HepG2 (cell line): ENCODE data around the gene NTRK2. TPM values are rescaled to one million over a fixed set of nuclear protein-coding genes. Genes with fewer than 3 reads are reported as not detected.

Experiments used
- ATAC-seq: fragments of 200-7000 bp; cut with Tn5 transposase; 3 replicates; pipeline ENCODE4 v1.9.1; 2020; ENCODE audit warnings: mild to moderate bottlenecking, moderate library complexity
- BruUV-seq: library from RNA; stranded (reverse); fragments of 400-500 nt; replicated peaks from 2 replicates; lab custom pipeline; 2021; lab: Mats Ljungman, UMichigan
- CTCF ChIA-PET: fragments of 300-600 bp; formaldehyde crosslinking; extraction: SDS; loops from one replicate; lab custom pipeline; 2021; ENCODE audit warnings: low total read pairs, inconsistent platforms, low intra/inter-chr PET ratio; lab: Yijun Ruan, JAX
- POLR2A ChIA-PET: fragments of 350-600 bp; sonication (Branson Sonifier 250); formaldehyde crosslinking; loops from one replicate; lab custom pipeline; 2020; ENCODE audit warnings: antibody characterized with exemption, inconsistent platforms; lab: Yijun Ruan, JAX
- DNase-seq: peaks from one replicate; pipeline ENCODE4 v3.0.0-alpha.2; 2015; ENCODE audit warnings: low spot score
- FAIRE-seq: peaks from 3 replicates; lab custom pipeline; 2011; peaks lifted over from hg19 to GRCh38; lab: Jason Lieb, UNC
- H2AFZ ChIP-seq: one replicate; pipeline ENCODE4 v1.6.1; 2011; ENCODE audit warnings: low read length, inconsistent platforms
- H3K27ac ChIP-seq: fragments of 300-600 bp; 3 replicates; pipeline ENCODE4 v1.8.0; 2011; ENCODE audit warnings: mixed run types, mild to moderate bottlenecking, mixed read lengths, low read length, inconsistent platforms; ENCODE audit not compliant: insufficient read depth; ENCODE audit errors: extremely low read length
- H3K27me3 ChIP-seq, 2 experiments: fragments of 200-600 bp in 1 of 2; 2 replicates in 1 of 2; 3 replicates in 1 of 2; pipeline versions ENCODE4 v1.6.0 to v1.8.0; 2011; ENCODE audit warnings: low read length in 2 of 2, mild to moderate bottlenecking in 2 of 2, moderate library complexity in 2 of 2, inconsistent platforms in 1 of 2; ENCODE audit not compliant: insufficient read depth in 2 of 2, control insufficient read depth in 1 of 2
- H3K36me3 ChIP-seq, 2 experiments: fragments of 200-600 bp in 1 of 2; replicated peaks in 1 of 2; 2 replicates in 1 of 2; 3 replicates in 1 of 2; pipeline versions ENCODE4 v1.5.1 to v1.8.0; 2011; ENCODE audit warnings: low read length in 2 of 2, inconsistent platforms in 1 of 2; ENCODE audit not compliant: insufficient read depth in 2 of 2, control insufficient read depth in 1 of 2
- H3K4me1 ChIP-seq: 2 replicates; pipeline ENCODE4 v1.5.1; 2012; ENCODE audit warnings: low read length, inconsistent platforms; ENCODE audit not compliant: insufficient read depth
- H3K4me2 ChIP-seq: 2 replicates; pipeline ENCODE4 v1.6.0; 2011; ENCODE audit warnings: low read depth, low read length, inconsistent platforms
- H3K4me3 ChIP-seq, 3 experiments: fragments of 200-600 bp in 1 of 3; sonication (generic), shearing (Covaris generic) in 1 of 3; replicated peaks in 1 of 3; 2 replicates each; pipeline ENCODE4 v1.5.1; 2011 to 2016; ENCODE audit warnings: low read length in 3 of 3, inconsistent platforms in 2 of 3, low read depth in 2 of 3, mild to moderate bottlenecking in 2 of 3, control low read depth in 1 of 3, mixed read lengths in 1 of 3; ENCODE audit not compliant: insufficient read depth in 1 of 3
- H3K79me2 ChIP-seq: one replicate; pipeline ENCODE4 v1.6.1; 2011; ENCODE audit warnings: low read length, inconsistent platforms; ENCODE audit not compliant: insufficient read depth
- H3K9ac ChIP-seq: 2 replicates; pipeline ENCODE4 v1.6.0; 2011; ENCODE audit warnings: mild to moderate bottlenecking, low read depth, low read length, inconsistent platforms; ENCODE audit not compliant: insufficient read depth
- H3K9me3 ChIP-seq: 2 replicates; pipeline ENCODE4 v1.5.1; 2012; ENCODE audit warnings: mild to moderate bottlenecking, low read length
- H4K20me1 ChIP-seq: 2 replicates; pipeline ENCODE4 v1.6.0; 2011; ENCODE audit warnings: inconsistent platforms, mild to moderate bottlenecking, low read length, moderate library complexity; ENCODE audit not compliant: insufficient read depth
- FOXP4 ChIP-seq: sonication (generic); formaldehyde crosslinking; IDR thresholded peaks from 2 replicates; pipeline ENCODE4 v1.4.0; 2020; ENCODE audit warnings: missing genetic modification reagents
- GFI1 ChIP-seq: sonication (generic); formaldehyde crosslinking; IDR thresholded peaks from 2 replicates; pipeline ENCODE4 v1.5.0; 2020; ENCODE audit warnings: missing genetic modification reagents, mild to moderate bottlenecking, borderline replicate concordance
- HOMEZ ChIP-seq: IDR thresholded peaks from 2 replicates; pipeline ENCODE4 v1.6.1; 2016; ENCODE audit warnings: low read depth
- KLF16 ChIP-seq, 2 experiments: sonication (generic) in 1 of 2; formaldehyde crosslinking in 1 of 2; IDR thresholded peaks; 2 replicates each; pipeline versions ENCODE4 v1.6.1 to v1.8.0; 2016 to 2023; ENCODE audit warnings: missing genetic modification reagents in 2 of 2, missing compliant biosample characterization in 1 of 2
- MAF1 ChIP-seq: sonication (generic); formaldehyde crosslinking; IDR thresholded peaks from 2 replicates; pipeline ENCODE4 v1.5.0; 2020; ENCODE audit warnings: missing genetic modification reagents, borderline replicate concordance
- U2AF2 ChIP-seq: fragments of 200-400 bp; formaldehyde crosslinking; IDR thresholded peaks from 2 replicates; pipeline ENCODE4 v1.6.1; 2017; ENCODE audit warnings: low read depth, mild to moderate bottlenecking, low read length
- ZBTB37 ChIP-seq: sonication (generic); formaldehyde crosslinking; IDR thresholded peaks from 2 replicates; pipeline ENCODE4 v1.4.0; 2020; ENCODE audit warnings: mild to moderate bottlenecking, missing genetic modification reagents
- ZFP37 ChIP-seq: sonication (generic); formaldehyde crosslinking; IDR thresholded peaks from 2 replicates; pipeline ENCODE4 v1.4.0; 2020; ENCODE audit warnings: missing genetic modification reagents, borderline replicate concordance
- ZFP90 ChIP-seq: sonication (generic); formaldehyde crosslinking; IDR thresholded peaks from 2 replicates; pipeline ENCODE4 v1.8.0; 2022; ENCODE audit warnings: missing genetic modification reagents, mild to moderate bottlenecking, inconsistent platforms, borderline replicate concordance
- ZMYM3 ChIP-seq: sonication (generic); formaldehyde crosslinking; IDR thresholded peaks from 2 replicates; pipeline ENCODE4 v1.5.1; 2020; ENCODE audit warnings: mild to moderate bottlenecking, missing genetic modification reagents
- ZNF230 ChIP-seq: sonication (generic); formaldehyde crosslinking; IDR thresholded peaks from 2 replicates; pipeline ENCODE4 v1.4.0; 2020; ENCODE audit warnings: mild to moderate bottlenecking, missing genetic modification reagents
- ZNF678 ChIP-seq: sonication (generic); formaldehyde crosslinking; IDR thresholded peaks from 2 replicates; pipeline ENCODE4 v1.4.0; 2020; ENCODE audit warnings: mild to moderate bottlenecking, missing genetic modification reagents
- ZNF761 ChIP-seq: sonication (generic); formaldehyde crosslinking; conservative IDR thresholded peaks from 2 replicates; pipeline ENCODE4 v1.4.0; 2020; ENCODE audit warnings: mild to moderate bottlenecking, missing genetic modification reagents
- ZNF772 ChIP-seq: sonication (generic); formaldehyde crosslinking; IDR thresholded peaks from 2 replicates; pipeline ENCODE4 v1.5.0; 2020; ENCODE audit warnings: mild to moderate bottlenecking, missing genetic modification reagents
- ZNF850 ChIP-seq: sonication (generic); formaldehyde crosslinking; conservative IDR thresholded peaks from 2 replicates; pipeline ENCODE4 v1.9.0; 2021; ENCODE audit warnings: mild to moderate bottlenecking, missing genetic modification reagents
- ZNF883 ChIP-seq: sonication (generic); formaldehyde crosslinking; IDR thresholded peaks from 2 replicates; pipeline ENCODE4 v1.5.1; 2020; ENCODE audit warnings: mild to moderate bottlenecking, missing genetic modification reagents; ENCODE audit errors: not compliant biosample characterization
- WGBS: methylation state at CpG from one replicate; pipeline ENCODE4 v1.1.6; 2017; ENCODE audit warnings: low lambda C conversion rate; 5-methylcytosine and 5-hydroxymethylcytosine counted together
- in situ Hi-C: cut with HindIII; loops from 2 replicates; pipeline ENCODE4 v1.10.0; 2017; ENCODE audit warnings: low pct_unique_long_range_greater_than_20kb; ENCODE audit not compliant: extremely low pct_ligation_motif_present
- intact Hi-C: fragments of 100-400 bp; cut with micrococcal nuclease; formaldehyde crosslinking; loops from one replicate; pipeline ENCODE4 v1.10.0; 2022; ENCODE audit not compliant: unreplicated experiment
- polyA plus RNA-seq, 8 experiments: library from polyadenylated mRNA; depleted of rRNA in 3 of 8; stranded (reverse) in 7 of 8; unstranded in 1 of 8; fragments of >200 nt; fragmentation: Illumina TruSeq in 4 of 8; extraction: Trizol in 4 of 8; gene quantifications; 2 replicates each; pipeline versions ENCODE4 v1.2.1 to v1.2.3, GENCODE V29; 2011 to 2016; ENCODE audit warnings: low read depth in 4 of 8, missing spikeins in 1 of 8, mixed read lengths in 1 of 8; ENCODE audit not compliant: insufficient read depth in 1 of 8
- total RNA-seq, 5 experiments: library from RNA; depleted of rRNA; stranded (reverse); fragments of >200 nt; fragmentation: Illumina TruSeq; extraction: Trizol; gene quantifications; 2 replicates each; pipeline ENCODE4 v1.2.3, GENCODE V29; 2016; ENCODE audit warnings: low read depth in 1 of 5

NTRK2 gene
- total and polyA plus RNA-seq, 2 of the 13 experiments (the other 11 are each of a cell fraction or from before 2014, with no cell fraction given), result not detected

DNA sequence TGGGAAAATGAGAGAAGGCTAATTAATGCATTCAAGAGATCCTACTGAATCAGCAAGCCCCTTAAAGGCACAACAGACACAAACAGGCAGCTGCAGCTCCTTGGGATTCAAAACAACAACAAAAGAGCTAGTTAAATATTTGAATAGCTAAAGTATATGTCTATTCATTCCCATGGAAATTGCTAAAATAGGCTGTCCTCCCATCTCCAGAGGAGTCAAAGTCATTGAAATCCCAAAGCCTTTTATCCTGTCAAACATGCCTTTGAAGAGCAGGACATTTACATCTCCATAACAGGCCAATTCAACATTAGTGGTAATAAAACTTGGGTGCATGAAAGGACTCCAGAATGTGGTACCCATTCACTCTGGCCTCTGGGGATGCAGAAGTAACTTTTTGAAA lies 177.4 kb downstream of the NTRK2 start (continued):
- TF ChIP-seq ZNF678, result no peak
- no peak for TF ChIP-seq ZFP90 (CRISPR knock-in tag)
- no peak for TF ChIP-seq ZFP37 (CRISPR knock-in tag)
- TF ChIP-seq ZNF761 (CRISPR knock-in tag), result no peak
- TF ChIP-seq ZMYM3 (CRISPR knock-in tag), result no peak
- TF ChIP-seq ZBTB37 (CRISPR knock-in tag), result no peak
- TF ChIP-seq ZNF883 (CRISPR knock-in tag), result no peak

- H2AFZ ChIP-seq, result no peak overlapping the region
- no peaks in the 10 kb centered on the region for H3K4me1 ChIP-seq
- no peak for DNase-seq
- ATAC-seq, result no peak
- in situ Hi-C loops (no loop called here), intact Hi-C loops (no loop called here)
- no TSS peak for BruUV-seq
- POLR2A ChIA-PET, result no interaction called here
- no peak overlapping the region for H3K4me2 ChIP-seq
- FAIRE-seq, result no peak
- H3K9me3 ChIP-seq, result no peaks in the 10 kb centered on the region
- H3K36me3 ChIP-seq, result no peaks in the 10 kb centered on the region
- H3K9ac ChIP-seq, result no peak overlapping the region
- no peaks in the 10 kb centered on the region for H3K27me3 ChIP-seq
- CTCF ChIA-PET, result no interaction called here
- no peaks in the 10 kb centered on the region for H3K79me2 ChIP-seq
- no peak overlapping the region for H3K27ac ChIP-seq
- 7% methylated on average over 2 of the region's 2 CpGs for WGBS
- no peak overlapping the region for H3K4me3 ChIP-seq
- no peaks in the 10 kb centered on the region for H4K20me1 ChIP-seq
- no peak for TF ChIP-seq U2AF2
- no peak for TF ChIP-seq HOMEZ (CRISPR knock-in tag)
- no peak for TF ChIP-seq ZNF850
- no peak for TF ChIP-seq MAF1
- TF ChIP-seq ZNF230 (CRISPR knock-in tag), result no peak
- no peak for TF ChIP-seq ZNF772 (CRISPR knock-in tag)
- no peak for TF ChIP-seq FOXP4 (CRISPR knock-in tag)
- no peak for TF ChIP-seq GFI1 (CRISPR knock-in tag)
- no peak for TF ChIP-seq KLF16 (CRISPR knock-in tag; IDR thresholded peaks at IDR 0.05)
Observed at GRCh38 chr9:84849049-84849448, 179.5 kb downstream of the NTRK2 start.
